Globus pallidus (tissue), 1 donor: Measurements from ENCODE around the gene TMEM132A.
A peak's percentile ranks its signal among the peaks of the same experiment; 100 is the strongest.
"Not testable (repeated sequence)": the region's sequence is repeated elsewhere in the genome, so short reads cannot be mapped to it uniquely, and the experiment has no call there.

Experiments
- DNase-seq: peaks from one replicate; pipeline ENCODE4 v3.0.0-alpha.2; 2015; ENCODE audit warnings: low spot score

Gene TMEM132A

GRCh38 chr11:60957188-60957587, 32.9 kb downstream of the TMEM132A start:
- DNase-seq: no peak

- no peak for DNase-seq
Measured at GRCh38 chr11:60959431-60959830, 35.2 kb downstream of the TMEM132A start.

- no peak for DNase-seq
Measured at GRCh38 chr11:60960405-60960804, 36.1 kb downstream of the TMEM132A start.

- no peak for DNase-seq
Measured at GRCh38 chr11:60964801-60965200, 40.5 kb downstream of the TMEM132A start.

- DNase-seq: no peak
Measured at GRCh38 chr11:60966890-60967289, 42.6 kb downstream of the TMEM132A start.

GRCh38 chr11:60968223-60968622, 44.0 kb downstream of the TMEM132A start:
- no peak for DNase-seq

- no peak for DNase-seq
Measured at GRCh38 chr11:60970369-60970774, 46.1 kb downstream of the TMEM132A start.

GRCh38 chr11:60970890-60971289, 46.6 kb downstream of the TMEM132A start:
- no peak for DNase-seq

- no peak for DNase-seq
Measured at GRCh38 chr11:60971520-60971919, 47.3 kb downstream of the TMEM132A start, which contains the start of gene CD6. TSS of gene CD6 (plus strand) at chr11:60971680. CDS start at chr11:60971866, 186 bp downstream.

GRCh38 chr11:60972182-60973030, 48.1 kb downstream of the TMEM132A start:
- no peak for DNase-seq

- DNase-seq: no peak
Measured at GRCh38 chr11:60973699-60974098, 49.4 kb downstream of the TMEM132A start.

- DNase-seq: not testable (repeated sequence)
Measured at GRCh38 chr11:60974316-60974715, 50.1 kb downstream of the TMEM132A start.

- peak; percentile 78 for DNase-seq
Measured at GRCh38 chr11:60974726-60975125, 50.5 kb downstream of the TMEM132A start.

GRCh38 chr11:60977224-60977623, 53.0 kb downstream of the TMEM132A start:
- no peak for DNase-seq

- DNase-seq: no peak
Measured at GRCh38 chr11:60977836-60978235, 53.6 kb downstream of the TMEM132A start.

GRCh38 chr11:60978546-60979380, 54.5 kb downstream of the TMEM132A start:
- DNase-seq: no peak

- DNase-seq: no peak
Measured at GRCh38 chr11:60981515-60981914, 57.3 kb downstream of the TMEM132A start.

- no peak for DNase-seq
Measured at GRCh38 chr11:60982184-60982583, 57.9 kb downstream of the TMEM132A start.

- no peak for DNase-seq
Measured at GRCh38 chr11:60984149-60984548, 59.9 kb downstream of the TMEM132A start.

- no peak for DNase-seq
Measured at GRCh38 chr11:60984636-60985035, 60.4 kb downstream of the TMEM132A start.

GRCh38 chr11:60985501-60985900, 61.2 kb downstream of the TMEM132A start:
- DNase-seq: no peak

- no peak for DNase-seq
Measured at GRCh38 chr11:60985991-60986915, 62.0 kb downstream of the TMEM132A start.
